Suprapubic skin (tissue), 4 donors: Measurements from ENCODE around the gene ZNRF3.

Experiments used
- EP300 ChIP-seq: sonication (generic); formaldehyde crosslinking; IDR thresholded peaks from one replicate; pipeline ENCODE4 v1.6.1; 2017; ENCODE audit warnings: antibody characterized with exemption
- POLR2A ChIP-seq, 2 donors: fragments of 450-650 bp; IDR thresholded peaks; one replicate each; pipeline ENCODE4 v1.6.1; 2017; ENCODE audit warnings: antibody characterized with exemption in 2 of 2, mild to moderate bottlenecking in 2 of 2, moderate library complexity in 2 of 2
- POLR2AphosphoS5 ChIP-seq, 3 donors: sonication (generic); formaldehyde crosslinking; IDR thresholded peaks; one replicate each; pipeline ENCODE4 v1.6.1; 2017; ENCODE audit warnings: antibody characterized with exemption in 3 of 3

GRCh38 chr22:28983788-28984441, 100.5 kb downstream of the ZNRF3 start:
- TF ChIP-seq POLR2AphosphoS5 (IDR thresholded peaks at IDR 0.05) (no peak), EP300 (no peak), POLR2A (IDR thresholded peaks at IDR 0.05) (no peak)
